Testis (tissue), 3 donors: ENCODE data around the gene DNMBP. TPM values are rescaled to one million over a fixed set of nuclear protein-coding genes. Genes with fewer than 3 reads are reported as not detected.

Source experiments
- DNase-seq: peaks from one replicate; pipeline ENCODE4 v3.0.0-alpha.2; 2019
- H3K27ac ChIP-seq, 2 donors: fragments of 200-600 bp; sonication (generic); one replicate each; pipeline ENCODE4 v1.5.1; 2019
- H3K27me3 ChIP-seq: fragments of 200-600 bp; sonication (generic); one replicate; pipeline ENCODE4 v1.5.1; 2019
- H3K36me3 ChIP-seq: fragments of 200-600 bp; sonication (generic); one replicate; pipeline ENCODE4 v1.5.1; 2017; ENCODE audit warnings: low read depth; ENCODE audit errors: missing control alignments
- H3K4me1 ChIP-seq: fragments of 200-600 bp; sonication (generic); one replicate; pipeline ENCODE4 v1.5.1; 2019
- H3K4me3 ChIP-seq, 2 donors: fragments of 200-600 bp; sonication (generic); one replicate each; pipeline ENCODE4 v1.5.1; 2017 to 2019
- H3K9me3 ChIP-seq: fragments of 200-600 bp; sonication (generic); one replicate; pipeline ENCODE4 v1.5.1; 2017
- CTCF ChIP-seq, 3 experiments: fragments of 450-650 bp in 2 of 3; fragments of 200-600 bp in 1 of 3; sonication (generic) in 1 of 3; IDR thresholded peaks; one replicate each; pipeline ENCODE4 v1.5.1; 2016 to 2019; ENCODE audit warnings: antibody characterized with exemption in 3 of 3, mild to moderate bottlenecking in 2 of 3, moderate library complexity in 1 of 3
- POLR2A ChIP-seq: fragments of 450-650 bp; IDR thresholded peaks from one replicate; pipeline ENCODE4 v1.6.1; 2017; ENCODE audit warnings: antibody characterized with exemption, mild to moderate bottlenecking, moderate library complexity
- WGBS, 2 donors: methylation state at CpG; one replicate each; pipeline ENCODE4 v1.1.5; 2018; 5-methylcytosine and 5-hydroxymethylcytosine counted together
- intact Hi-C: fragments of 100-400 bp; cut with DNase I; formaldehyde crosslinking; loops from one replicate; pipeline ENCODE4 v1.15.1; 2023; ENCODE audit warnings: low total_unique reads
- polyA plus RNA-seq: library from polyadenylated mRNA; stranded (reverse); fragments of 350-450 nt; fragmentation: Illumina TruSeq; extraction: RNeasy Lipid Tissue Mini Kit (QIAGEN cat#74804); gene quantifications from one replicate; pipeline ENCODE4 v1.2.3, GENCODE V29; 2014; ENCODE audit warnings: low read depth, low replicate concordance; ENCODE audit not compliant: insufficient read depth
- total RNA-seq, 2 donors: library from RNA; depleted of rRNA; stranded (reverse); fragments of >200 nt; gene quantifications; one replicate each; pipeline ENCODE4 v1.2.3, GENCODE V29; 2016

Gene DNMBP
- total and polyA plus RNA-seq, 3 donors from 2014 or later: 20.8 to 36.0 (median 33.4) TPM

- 91 to 94% methylated on average over 1 of the region's 1 CpG for WGBS, 2 donors
These were observed 11.6 kb upstream of the DNMBP start for GRCh38 chr10:100021322-100021721.

GRCh38 chr10:100020886-100021253 lies 11.1 kb upstream of the DNMBP start:
- intact Hi-C loops: no loop called here
- WGBS, 2 donors: 71 to 85% methylated on average over 3 to 8 of the region's 11 CpGs
- DNase-seq: no peak

More at GRCh38 chr10:100021322-100021721, 11.6 kb upstream of the DNMBP start:
- intact Hi-C loops: no loop called here
- Histone ChIP-seq H3K4me1 (no peaks in the 10 kb centered on the region), H3K36me3 (no peaks in the 10 kb centered on the region), H3K9me3 (no peaks in the 10 kb centered on the region), H3K4me3 (no peak overlapping the region), H3K27ac (no peak overlapping the region), H3K27me3 (no peaks in the 10 kb centered on the region)
- no peak for TF ChIP-seq POLR2A
- TF ChIP-seq CTCF (IDR thresholded peaks at IDR 0.05): no peak
- DNase-seq: no peak

GRCh38 chr10:100020142-100020885 lies 10.6 kb upstream of the DNMBP start:
- WGBS, 2 donors: 75 to 77% methylated on average over 4 to 5 of the region's 5 CpGs
- no peaks in the 10 kb centered on the region for H3K36me3 ChIP-seq
- no peak overlapping the region for H3K4me3 ChIP-seq
- DNase-seq: no peak
- intact Hi-C loops: no loop called here
- no peaks in the 10 kb centered on the region for H3K9me3 ChIP-seq
- H3K27me3 ChIP-seq: no peaks in the 10 kb centered on the region
- H3K4me1 ChIP-seq: no peaks in the 10 kb centered on the region
- H3K27ac ChIP-seq: no peak overlapping the region
- TF ChIP-seq CTCF (IDR thresholded peaks at IDR 0.05) (no peak), POLR2A (no peak)

More at GRCh38 chr10:100020886-100021253, 11.1 kb upstream of the DNMBP start:
- no peaks in the 10 kb centered on the region for H3K4me1 ChIP-seq
- H3K9me3 ChIP-seq: no peaks in the 10 kb centered on the region
- no peak overlapping the region for H3K27ac ChIP-seq
- no peaks in the 10 kb centered on the region for H3K27me3 ChIP-seq
- H3K4me3 ChIP-seq: no peak overlapping the region
- no peak for TF ChIP-seq CTCF (IDR thresholded peaks at IDR 0.05)
- H3K36me3 ChIP-seq: no peaks in the 10 kb centered on the region

- Histone ChIP-seq H3K9me3 (no peaks in the 10 kb centered on the region), H3K27ac (no peak overlapping the region), H3K27me3 (no peaks in the 10 kb centered on the region), H3K4me3 (no peak overlapping the region), H3K4me1 (no peaks in the 10 kb centered on the region), H3K36me3 (no peaks in the 10 kb centered on the region)
- intact Hi-C loops: no loop called here
- DNase-seq: no peak
- TF ChIP-seq POLR2A (no peak), CTCF (IDR thresholded peaks at IDR 0.05) (no peak)
- 30 to 43% methylated on average over 3 of the region's 3 CpGs for WGBS, 2 donors
These were observed 10.0 kb upstream of the DNMBP start for GRCh38 chr10:100019787-100020141.
